Jurkat, Clone E6-1 (cell line): Measurements from ENCODE around the gene RNASEH2B. TPM values are rescaled to one million over a fixed set of nuclear protein-coding genes. Genes with fewer than 3 reads are reported as not detected.
A peak's percentile ranks its signal among the peaks of the same experiment; 100 is the strongest.

Experiments
- DNase-seq: peaks from one replicate; pipeline ENCODE4 v3.0.0-alpha.2; 2011; ENCODE audit warnings: low read depth, low spot score
- H3K4me3 ChIP-seq: 2 replicates; pipeline ENCODE4 v1.5.1; 2011; ENCODE audit warnings: mild to moderate bottlenecking, low read length, control low read depth, moderate library complexity
- polyA plus RNA-seq: library from polyadenylated mRNA; unstranded; fragments of >200 nt; gene quantifications from one replicate; pipeline ENCODE4 v1.2.1, GENCODE V29; 2012; ENCODE audit warnings: missing spikeins; ENCODE audit not compliant: insufficient read length, insufficient read depth

Gene RNASEH2B, protein sequence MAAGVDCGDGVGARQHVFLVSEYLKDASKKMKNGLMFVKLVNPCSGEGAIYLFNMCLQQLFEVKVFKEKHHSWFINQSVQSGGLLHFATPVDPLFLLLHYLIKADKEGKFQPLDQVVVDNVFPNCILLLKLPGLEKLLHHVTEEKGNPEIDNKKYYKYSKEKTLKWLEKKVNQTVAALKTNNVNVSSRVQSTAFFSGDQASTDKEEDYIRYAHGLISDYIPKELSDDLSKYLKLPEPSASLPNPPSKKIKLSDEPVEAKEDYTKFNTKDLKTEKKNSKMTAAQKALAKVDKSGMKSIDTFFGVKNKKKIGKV
- polyA plus RNA-seq, result 439 TPM

DNA sequence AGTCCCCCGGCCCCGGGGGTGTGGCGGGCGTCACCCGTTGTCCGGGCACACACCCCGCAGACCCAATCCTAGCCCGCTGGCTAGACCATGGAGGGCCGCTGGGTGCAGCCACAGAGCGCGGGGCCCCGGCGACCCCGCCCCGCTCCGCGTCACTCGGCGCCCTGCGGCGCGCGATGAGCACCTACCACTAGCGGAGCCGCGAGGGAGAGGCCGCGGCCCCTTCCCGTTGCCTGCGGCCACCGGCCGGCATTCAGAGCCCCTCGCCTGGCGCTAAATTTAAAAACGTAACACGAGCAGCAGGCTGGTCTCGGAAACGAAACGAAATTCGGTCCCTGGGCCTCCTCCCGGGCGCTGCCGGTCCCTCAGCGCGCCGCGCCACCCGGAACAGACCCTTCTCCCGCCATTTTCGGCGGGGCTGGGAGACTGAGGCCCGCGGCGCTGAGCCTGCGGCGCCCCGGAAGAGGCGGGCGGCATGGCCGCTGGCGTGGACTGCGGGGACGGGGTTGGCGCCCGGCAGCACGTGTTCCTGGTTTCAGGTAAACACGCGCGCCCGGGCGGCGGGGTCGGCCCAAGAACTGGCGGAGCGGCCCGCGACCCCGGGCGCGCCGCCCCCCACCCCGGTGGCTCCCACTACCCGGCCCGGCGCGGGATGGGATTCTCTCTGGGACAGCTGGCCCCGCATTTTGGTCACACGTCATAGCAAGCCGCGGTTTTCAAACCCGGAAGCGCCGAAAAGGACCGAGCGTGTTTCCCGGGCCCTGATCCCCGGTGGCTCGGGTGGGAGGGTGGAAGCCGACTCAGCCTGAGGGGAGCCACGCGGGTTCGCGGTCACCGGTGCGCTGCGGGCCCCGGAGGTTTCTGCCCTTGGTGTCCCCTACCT is at the start of gene RNASEH2B:
Gene RNASEH2B (plus strand): TSS at position 187 of the 880 bp plus-strand sequence. CDS start 286 bp downstream, at position 473.
- DNase-seq, result peak; percentile 77
- H3K4me3 ChIP-seq, result peak within 1 kb of the TSS; percentile 93

GRCh38 chr13:50864492-50864891 is 45.1 kb upstream of the RNASEH2B start:
- no peak overlapping the region for H3K4me3 ChIP-seq
- peak; percentile 65 for DNase-seq

DNA sequence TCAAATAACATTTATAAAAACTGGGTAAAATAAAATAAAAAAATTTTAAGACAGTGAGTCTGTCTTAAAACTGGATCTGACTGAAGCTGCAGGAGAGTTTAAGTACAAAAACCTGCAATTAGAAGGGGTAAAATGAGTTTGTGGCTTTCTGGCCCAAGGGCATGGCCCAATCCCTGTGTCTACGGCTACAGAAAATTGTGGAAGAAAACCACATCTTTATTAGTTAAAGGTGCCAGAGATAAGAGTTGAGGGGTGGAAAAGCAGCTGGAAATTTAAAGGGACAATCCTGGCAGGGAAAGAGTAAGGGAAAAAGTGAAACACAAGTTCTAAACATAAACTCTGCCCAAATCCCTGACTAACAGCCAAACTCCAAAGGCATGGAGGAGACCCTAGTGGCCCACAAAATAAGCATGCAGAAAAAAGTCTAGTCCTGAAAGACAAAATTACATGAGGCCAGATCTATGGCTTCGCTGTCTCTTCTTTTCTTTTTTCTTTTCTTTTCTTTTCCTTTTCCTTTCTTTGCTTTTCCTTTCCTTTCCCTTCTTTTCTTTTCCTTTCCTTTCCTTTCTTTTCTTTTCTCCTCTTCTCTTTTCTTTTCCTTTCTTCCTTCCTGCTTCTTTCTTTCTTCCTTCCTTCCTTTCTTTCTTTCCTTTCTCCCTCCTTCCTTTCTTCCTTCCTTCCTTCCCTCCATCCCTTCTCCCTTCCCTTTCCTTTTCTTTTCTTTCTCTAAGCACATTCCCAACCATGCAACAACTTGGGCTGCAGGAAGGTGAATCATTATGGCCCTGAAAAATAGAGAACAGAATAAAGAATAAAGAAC is 42.6 kb upstream of the RNASEH2B start:
- no peak overlapping the region for H3K4me3 ChIP-seq
- DNase-seq, result no peak

DNA sequence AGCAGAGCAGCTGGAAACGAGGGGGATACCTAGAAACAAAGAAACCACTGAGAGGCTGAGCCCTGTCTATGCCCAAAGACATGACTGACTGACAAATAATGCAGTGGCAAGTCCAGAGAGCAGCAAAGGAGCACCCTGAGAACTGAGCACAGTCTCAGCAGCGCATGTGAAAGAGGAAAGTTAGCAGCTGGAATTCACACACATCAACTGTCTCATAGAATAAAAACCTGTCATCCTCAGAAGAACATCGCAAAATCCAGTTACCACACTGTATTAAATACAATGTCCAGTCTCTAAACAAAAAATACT is 42.0 kb upstream of the RNASEH2B start:
- no peak for DNase-seq
- no peak overlapping the region for H3K4me3 ChIP-seq

GRCh38 chr13:50871405-50871804 is 38.2 kb upstream of the RNASEH2B start:
- no peak overlapping the region for H3K4me3 ChIP-seq
- no peak for DNase-seq

GRCh38 chr13:50873467-50873866 is 36.1 kb upstream of the RNASEH2B start:
- no peak overlapping the region for H3K4me3 ChIP-seq
- DNase-seq, result no peak

DNA sequence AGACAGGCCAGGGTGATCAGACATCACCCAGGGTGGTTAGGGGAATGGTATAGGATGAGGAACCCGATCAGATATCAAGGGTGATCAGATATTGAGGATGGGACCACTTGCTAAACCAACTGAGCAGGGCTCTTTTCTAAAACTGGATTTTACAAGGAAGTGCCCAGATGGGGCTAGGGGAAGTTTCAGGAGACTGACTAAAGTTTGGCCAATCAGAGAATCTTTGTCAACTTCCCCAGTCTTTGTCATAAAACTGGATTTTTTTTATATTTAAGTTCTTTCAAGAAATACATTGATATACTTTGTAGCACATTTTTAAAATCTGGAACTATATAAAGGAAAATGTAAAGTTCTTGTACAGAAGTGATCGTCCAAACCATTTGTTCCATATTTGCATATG is 35.6 kb upstream of the RNASEH2B start:
- DNase-seq, result no peak
- H3K4me3 ChIP-seq, result no peak overlapping the region

DNA sequence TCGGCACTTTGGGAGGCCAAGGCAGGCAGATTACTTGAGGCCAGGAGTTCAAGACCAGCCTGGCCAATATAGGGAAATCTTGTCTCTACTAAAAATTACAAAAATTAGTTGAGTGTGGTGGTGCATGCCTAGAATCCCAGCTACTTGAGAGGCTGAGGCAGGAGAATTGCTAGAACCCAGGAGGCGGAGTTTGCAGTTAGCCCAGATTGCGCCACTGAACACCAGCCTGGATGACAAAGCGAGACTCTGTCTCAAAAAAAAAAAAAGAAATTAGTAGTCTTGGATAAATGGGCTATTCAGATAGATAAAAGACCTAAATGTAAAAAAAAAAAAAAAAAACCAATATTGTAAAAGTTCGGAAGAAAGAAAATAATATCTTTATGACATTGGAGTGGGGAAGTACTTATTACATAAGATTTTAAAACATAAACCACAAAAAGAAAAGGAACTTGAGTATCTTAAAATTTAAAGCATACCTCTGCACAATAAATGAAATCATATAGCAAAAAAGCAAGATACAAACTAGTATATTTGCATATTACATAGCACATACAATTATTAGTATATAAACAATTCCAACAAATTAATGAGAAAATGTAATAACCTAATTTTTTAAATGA is 26.7 kb upstream of the RNASEH2B start:
- no peak for DNase-seq

DNA sequence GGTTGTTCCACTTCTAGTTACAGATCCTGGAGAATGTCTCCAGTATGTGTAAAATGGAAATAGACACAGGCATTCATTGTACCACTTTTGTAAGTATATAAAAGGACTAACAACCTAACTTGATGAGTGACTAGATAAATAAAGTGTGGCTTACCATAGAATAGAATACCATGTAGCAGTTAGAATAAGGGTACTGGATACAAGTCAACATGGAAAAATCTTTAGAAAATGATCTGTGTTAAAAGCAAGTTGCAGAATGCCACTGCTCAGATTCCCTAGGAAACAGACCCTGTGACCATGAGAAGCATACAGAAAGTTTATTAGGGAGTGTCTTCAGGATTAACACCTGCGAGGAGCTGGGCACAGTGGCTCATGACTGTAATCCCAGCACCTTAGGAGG is 25.9 kb upstream of the RNASEH2B start:
- DNase-seq, result no peak

More for the DNA sequence above, 26.7 kb upstream of the RNASEH2B start:
- H3K4me3 ChIP-seq, result no peak overlapping the region

GRCh38 chr13:50884265-50884664 is 25.3 kb upstream of the RNASEH2B start:
- no peak for DNase-seq
- H3K4me3 ChIP-seq, result no peak overlapping the region

More for the DNA sequence above, 25.9 kb upstream of the RNASEH2B start:
- H3K4me3 ChIP-seq, result no peak overlapping the region

GRCh38 chr13:50887151-50887550 is 22.4 kb upstream of the RNASEH2B start:
- H3K4me3 ChIP-seq, result no peak overlapping the region
- no peak for DNase-seq

- H3K4me3 ChIP-seq, result no peak overlapping the region
- DNase-seq, result no peak
Observed at GRCh38 chr13:50888362-50888761, 21.2 kb upstream of the RNASEH2B start.

- no peak for DNase-seq
- no peak overlapping the region for H3K4me3 ChIP-seq
Observed at GRCh38 chr13:50889317-50889716, 20.3 kb upstream of the RNASEH2B start.

- H3K4me3 ChIP-seq, result no peak overlapping the region
- DNase-seq, result peak; percentile 53
Observed at GRCh38 chr13:50891206-50891605, 18.4 kb upstream of the RNASEH2B start.

- peak overlapping the region; percentile 38 for H3K4me3 ChIP-seq
- DNase-seq, result peak; percentile 96
Observed at GRCh38 chr13:50892210-50892944, 17.2 kb upstream of the RNASEH2B start.

GRCh38 chr13:50893211-50893852 is 16.3 kb upstream of the RNASEH2B start:
- DNase-seq, result peak; percentile 97
- peak overlapping the region; percentile 38 for H3K4me3 ChIP-seq

GRCh38 chr13:50894012-50894411 is 15.6 kb upstream of the RNASEH2B start:
- peak; percentile 61 for DNase-seq
- peak overlapping the region; percentile 38 for H3K4me3 ChIP-seq

- DNase-seq, result no peak
- no peak overlapping the region for H3K4me3 ChIP-seq
Observed at GRCh38 chr13:50894504-50894903, 15.1 kb upstream of the RNASEH2B start.
